GM12891 (cell line): ENCODE results near the gene AADACL2.
"Not testable (repeated sequence)": the region's sequence is repeated elsewhere in the genome, so short reads cannot be mapped to it uniquely, and the experiment has no call there.

ENCODE experiments used
- DNase-seq: peaks from one replicate; pipeline ENCODE4 v3.0.0; 2011; ENCODE audit warnings: low spot score; ENCODE audit not compliant: insufficient read length
- FAIRE-seq: peaks from 2 replicates; lab custom pipeline; 2011; peaks lifted over from hg19 to GRCh38; lab: Jason Lieb, UNC
- PAX5 ChIP-seq: IDR thresholded peaks from 2 replicates; pipeline ENCODE4 v1.6.1; 2011; ENCODE audit warnings: low read length, moderate library complexity, mild to moderate bottlenecking; ENCODE audit not compliant: insufficient read depth, severe bottlenecking
- POLR2A ChIP-seq: IDR thresholded peaks from 2 replicates; pipeline ENCODE4 v1.6.1; 2011; ENCODE audit warnings: low read depth, low read length, control low read depth
- POLR2AphosphoS5 ChIP-seq: IDR thresholded peaks from 2 replicates; pipeline ENCODE4 v1.6.1; 2011; ENCODE audit warnings: low read depth, low read length, control low read depth
- POU2F2 ChIP-seq: IDR thresholded peaks from 2 replicates; pipeline ENCODE4 v1.6.1; 2011; ENCODE audit warnings: low read depth, mild to moderate bottlenecking, control low read depth, low read length, moderate library complexity
- SPI1 ChIP-seq: IDR thresholded peaks from 2 replicates; pipeline ENCODE4 v1.6.1; 2011; ENCODE audit warnings: low read depth, low read length, control low read depth
- TAF1 ChIP-seq: IDR thresholded peaks from 2 replicates; pipeline ENCODE4 v1.6.1; 2011; ENCODE audit warnings: low read depth, low read length, control low read depth

AADACL2 gene

GRCh38 chr3:151775314-151776258 is 41.9 kb downstream of the AADACL2 start:
- FAIRE-seq (no peak), DNase-seq (no peak)
- TF ChIP-seq POLR2A (no peak), POU2F2 (no peak), TAF1 (no peak)

DNA sequence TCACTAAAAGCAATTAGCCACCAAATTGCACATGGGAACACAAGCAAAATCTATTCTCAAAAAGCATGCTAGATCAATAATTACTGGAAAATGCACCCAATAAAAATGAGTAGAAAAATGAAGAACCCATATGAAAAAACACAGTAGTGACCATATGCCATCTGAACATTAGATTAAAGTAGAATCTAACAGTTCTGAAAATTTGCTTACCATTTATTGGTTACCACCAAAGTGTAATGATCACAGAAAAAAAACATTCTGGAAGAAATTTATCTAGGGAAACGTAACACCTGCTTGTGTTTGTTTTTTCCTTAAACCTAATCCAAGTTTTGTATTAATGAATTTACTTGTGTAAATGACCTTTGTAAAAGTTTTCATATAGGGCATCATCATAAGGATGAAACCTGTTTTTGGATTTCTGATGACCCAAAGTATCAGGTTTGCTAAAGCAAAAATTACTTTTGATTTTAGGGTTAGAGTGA is 42.6 kb downstream of the AADACL2 start:
- TF ChIP-seq PAX5 (no peak), POLR2AphosphoS5 (no peak)
- DNase-seq (no peak), FAIRE-seq (no peak)

GRCh38 chr3:151777880-151778279 is 44.2 kb downstream of the AADACL2 start:
- FAIRE-seq (no peak), DNase-seq (no peak)
- TF ChIP-seq PAX5 (no peak), SPI1 (no peak), POLR2AphosphoS5 (no peak), POU2F2 (no peak), TAF1 (no peak), POLR2A (no peak)

GRCh38 chr3:151787626-151788025 is 53.9 kb downstream of the AADACL2 start:
- FAIRE-seq (no peak), DNase-seq (no peak)
- TF ChIP-seq PAX5 = no peak
- no peak for TF ChIP-seq POU2F2
- no peak for TF ChIP-seq SPI1
- no peak for TF ChIP-seq POLR2A
- TF ChIP-seq TAF1 = no peak
- no peak for TF ChIP-seq POLR2AphosphoS5

- TF ChIP-seq POLR2AphosphoS5 = no peak
- TF ChIP-seq POLR2A = no peak
- no peak for TF ChIP-seq SPI1
- no peak for TF ChIP-seq POU2F2
- no peak for TF ChIP-seq TAF1
- TF ChIP-seq PAX5 = no peak
- no peak for FAIRE-seq
- no peak for DNase-seq
Measured at GRCh38 chr3:151788401-151788800, 54.7 kb downstream of the AADACL2 start.

- no peak for DNase-seq
- no peak for FAIRE-seq
- TF ChIP-seq SPI1 = no peak
- no peak for TF ChIP-seq POLR2AphosphoS5
- no peak for TF ChIP-seq POU2F2
- no peak for TF ChIP-seq POLR2A
- TF ChIP-seq TAF1 = no peak
- no peak for TF ChIP-seq PAX5
Measured at GRCh38 chr3:151789853-151790463, 56.2 kb downstream of the AADACL2 start.

GRCh38 chr3:151790763-151791162 is 57.0 kb downstream of the AADACL2 start:
- not testable (repeated sequence) for FAIRE-seq, DNase-seq

GRCh38 chr3:151792411-151792810 is 58.7 kb downstream of the AADACL2 start:
- DNase-seq = no peak
- TF ChIP-seq POU2F2 (no peak), PAX5 (no peak)
- no peak for FAIRE-seq

DNA sequence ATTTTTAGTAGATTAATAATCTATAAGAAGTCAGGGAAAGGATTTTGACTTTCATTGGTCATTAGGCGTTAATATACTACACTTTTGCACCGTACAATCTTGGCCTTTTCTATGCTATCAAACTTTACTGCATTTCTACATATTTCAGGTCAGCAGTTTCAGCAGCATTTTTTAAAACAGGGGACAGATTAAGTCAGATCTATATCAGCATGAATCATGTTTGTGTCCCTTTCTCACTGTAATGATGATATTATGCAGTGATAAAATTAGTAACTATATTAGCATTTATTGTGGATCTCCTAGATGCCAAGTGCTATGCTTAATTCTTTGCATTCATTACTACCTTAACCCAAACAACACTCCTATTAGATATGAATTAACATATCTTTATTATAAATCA is 59.9 kb downstream of the AADACL2 start:
- DNase-seq (no peak), FAIRE-seq (no peak)
- TF ChIP-seq SPI1 = no peak
- no peak for TF ChIP-seq TAF1
- TF ChIP-seq POU2F2 = no peak

DNA sequence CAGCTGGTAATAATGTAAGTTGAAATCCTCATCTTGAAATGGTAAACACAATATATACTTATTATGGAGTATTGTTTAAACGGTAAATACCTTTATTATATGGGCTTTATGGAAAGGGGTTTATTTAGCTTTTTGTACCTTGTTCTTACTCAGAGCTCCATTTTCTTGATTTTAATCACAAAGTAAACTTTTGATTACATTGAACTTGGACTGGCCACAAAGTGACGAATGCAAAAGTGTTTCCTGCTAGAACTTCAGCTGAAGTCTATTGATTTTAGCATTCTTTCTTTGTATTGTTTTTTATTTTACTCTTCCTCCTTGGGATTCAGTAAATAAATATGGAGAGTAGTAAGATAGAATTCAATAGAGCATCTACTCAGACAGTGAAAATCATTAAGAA is 60.4 kb downstream of the AADACL2 start:
- no peak for FAIRE-seq
- no peak for DNase-seq
- TF ChIP-seq POLR2AphosphoS5 = no peak
- no peak for TF ChIP-seq PAX5
- TF ChIP-seq POU2F2 = no peak
- no peak for TF ChIP-seq SPI1
- no peak for TF ChIP-seq TAF1
- no peak for TF ChIP-seq POLR2A

DNA sequence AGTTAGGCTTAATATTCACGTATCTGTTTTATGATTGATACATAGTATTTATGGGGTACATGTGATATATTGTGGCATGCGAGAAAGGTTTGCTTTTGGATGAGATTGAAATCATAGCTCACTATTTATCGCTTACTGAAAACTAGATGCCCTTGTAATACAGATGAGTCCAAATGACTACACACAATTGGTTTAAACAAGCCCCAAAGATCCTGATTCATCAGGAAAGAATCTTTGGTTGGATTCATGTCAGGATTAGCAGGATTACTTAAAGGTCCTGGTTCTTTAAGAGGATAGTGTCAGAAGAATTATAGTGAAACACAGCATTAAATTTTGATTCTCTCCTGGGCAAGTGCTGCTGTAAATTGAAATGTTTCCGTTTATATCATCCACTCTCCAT is 61.5 kb downstream of the AADACL2 start:
- TF ChIP-seq POLR2A = no peak
- no peak for TF ChIP-seq PAX5
- TF ChIP-seq TAF1 = no peak
- no peak for TF ChIP-seq POU2F2
- no peak for TF ChIP-seq SPI1
- no peak for TF ChIP-seq POLR2AphosphoS5
- DNase-seq (no peak), FAIRE-seq (no peak)
